Gastrocnemius medialis (tissue), 4 donors: ENCODE data around the gene C9orf78. TPM values are rescaled to one million over a fixed set of nuclear protein-coding genes. Genes with fewer than 3 reads are reported as not detected.

Experiments
- ATAC-seq, 2 donors: fragments of 150-250 bp; one replicate each; pipeline ENCODE4 v1.9.1; 2016
- DNase-seq, 2 donors: peaks; one replicate each; pipeline ENCODE4 v3.0.0-alpha.2; 2019
- H3K27ac ChIP-seq, 4 donors: fragments of 200-600 bp; sonication (generic); 1 replicate in 1 of 4; 2 replicates in 3 of 4; pipeline ENCODE4 v1.5.1; 2016 to 2018; ENCODE audit warnings: mild to moderate bottlenecking in 2 of 4, moderate library complexity in 1 of 4
- H3K27me3 ChIP-seq, 3 donors: fragments of 200-600 bp; sonication (generic) in 2 of 3; 1 replicate in 1 of 3; 2 replicates in 2 of 3; pipeline versions ENCODE4 v1.5.1 to v1.6.0; 2016 to 2019; ENCODE audit warnings: mild to moderate bottlenecking in 1 of 3, moderate library complexity in 1 of 3
- H3K36me3 ChIP-seq, 2 donors: fragments of 200-600 bp; sonication (generic) in 1 of 2; one replicate each; pipeline ENCODE4 v1.5.1; 2017 to 2018
- H3K4me1 ChIP-seq, 2 donors: fragments of 200-600 bp; sonication (generic) in 1 of 2; one replicate each; pipeline ENCODE4 v1.5.1; 2016 to 2017; ENCODE audit warnings: mild to moderate bottlenecking in 2 of 2
- H3K4me3 ChIP-seq, 4 donors: fragments of 200-600 bp; sonication (generic) in 3 of 4; 1 replicate in 1 of 4; 2 replicates in 3 of 4; pipeline ENCODE4 v1.5.1; 2016 to 2019; ENCODE audit warnings: mild to moderate bottlenecking in 2 of 4
- H3K9me3 ChIP-seq, 3 donors: fragments of 200-600 bp; sonication (generic) in 2 of 3; 1 replicate in 1 of 3; 2 replicates in 2 of 3; pipeline ENCODE4 v1.5.1; 2016 to 2019
- POLR2A ChIP-seq, 2 donors: fragments of 450-650 bp; IDR thresholded peaks; one replicate each; pipeline ENCODE4 v1.6.1; 2017; ENCODE audit warnings: antibody characterized with exemption in 2 of 2, mild to moderate bottlenecking in 2 of 2, moderate library complexity in 2 of 2
- in situ Hi-C, 4 donors: fragments of 200-750 bp; cut with MboI; loops; one replicate each; pipeline versions ENCODE4 v1.15.0 to v1.8.0; 2017; ENCODE audit warnings: low sequenced_read_pairs in 4 of 4
- intact Hi-C: fragments of 100-400 bp; cut with DNase I; formaldehyde crosslinking; loops from one replicate; pipeline ENCODE4 v1.15.1; 2023; ENCODE audit warnings: low total_unique reads
- total RNA-seq, 4 donors: library from RNA; depleted of rRNA; stranded (reverse); fragments of >200 nt; gene quantifications; one replicate each; pipeline versions ENCODE4 v1.1.0 to v1.2.3, GENCODE V29; 2016
- TF ChIP-seq, protein P1 (sequence below), 5 experiments: fragments of 450-650 bp in 3 of 5; fragments of 200-600 bp in 2 of 5; sonication (generic) in 2 of 5; IDR thresholded peaks in 4 of 5; conservative IDR thresholded peaks in 1 of 5; 1 replicate in 4 of 5; 2 replicates in 1 of 5; pipeline ENCODE4 v1.5.1; 2016 to 2019; ENCODE audit warnings: antibody characterized with exemption in 5 of 5, mild to moderate bottlenecking in 3 of 5, moderate library complexity in 3 of 5

C9orf78 gene
- total RNA-seq, 4 donors from 2014 or later = 82.3 to 108 (median 83.9) TPM

GRCh38 chr9:129809346-129809745 is 25.7 kb downstream of the C9orf78 start:
- no peak for DNase-seq
- peaks cover 0 to 71% of the 10 kb centered on the region in 2 donors for H3K36me3 ChIP-seq
- in situ Hi-C loops = no loop called here
- H3K9me3 ChIP-seq = no peaks in the 10 kb centered on the region
- intact Hi-C loops = no loop called here
- TF ChIP-seq POLR2A (IDR thresholded peaks at IDR 0.05) = no peak
- TF ChIP-seq, protein P1, sequence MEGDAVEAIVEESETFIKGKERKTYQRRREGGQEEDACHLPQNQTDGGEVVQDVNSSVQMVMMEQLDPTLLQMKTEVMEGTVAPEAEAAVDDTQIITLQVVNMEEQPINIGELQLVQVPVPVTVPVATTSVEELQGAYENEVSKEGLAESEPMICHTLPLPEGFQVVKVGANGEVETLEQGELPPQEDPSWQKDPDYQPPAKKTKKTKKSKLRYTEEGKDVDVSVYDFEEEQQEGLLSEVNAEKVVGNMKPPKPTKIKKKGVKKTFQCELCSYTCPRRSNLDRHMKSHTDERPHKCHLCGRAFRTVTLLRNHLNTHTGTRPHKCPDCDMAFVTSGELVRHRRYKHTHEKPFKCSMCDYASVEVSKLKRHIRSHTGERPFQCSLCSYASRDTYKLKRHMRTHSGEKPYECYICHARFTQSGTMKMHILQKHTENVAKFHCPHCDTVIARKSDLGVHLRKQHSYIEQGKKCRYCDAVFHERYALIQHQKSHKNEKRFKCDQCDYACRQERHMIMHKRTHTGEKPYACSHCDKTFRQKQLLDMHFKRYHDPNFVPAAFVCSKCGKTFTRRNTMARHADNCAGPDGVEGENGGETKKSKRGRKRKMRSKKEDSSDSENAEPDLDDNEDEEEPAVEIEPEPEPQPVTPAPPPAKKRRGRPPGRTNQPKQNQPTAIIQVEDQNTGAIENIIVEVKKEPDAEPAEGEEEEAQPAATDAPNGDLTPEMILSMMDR (IDR thresholded peaks at IDR 0.05 in 4 of 5, conservative IDR thresholded peaks at IDR 0.05 in 1 of 5) = no peak
- H3K4me3 ChIP-seq = no peak overlapping the region
- H3K27me3 ChIP-seq = no peaks in the 10 kb centered on the region
- no peaks in the 10 kb centered on the region for H3K4me1 ChIP-seq
- H3K27ac ChIP-seq = no peak overlapping the region
- no peak for ATAC-seq

DNA sequence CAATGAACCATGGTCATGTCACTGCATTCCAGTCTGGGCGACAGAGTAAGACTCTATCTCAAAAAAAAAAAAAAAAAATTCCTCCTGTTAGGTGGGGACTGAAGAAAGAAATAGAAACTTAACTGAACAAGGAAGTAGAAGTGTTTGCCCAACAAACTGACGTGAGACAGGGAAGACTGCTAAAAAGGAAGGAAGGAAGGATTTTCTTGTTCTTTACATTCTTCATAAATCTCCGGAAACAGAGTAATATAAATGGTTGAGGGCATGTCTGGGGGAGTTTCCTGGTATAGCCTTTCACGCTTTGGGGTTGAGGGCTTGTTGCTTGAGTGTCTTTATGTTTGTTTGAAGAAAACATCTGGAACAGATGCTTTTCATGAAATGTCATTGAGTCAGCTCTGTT is 29.0 kb downstream of the C9orf78 start:
- in situ Hi-C loops (no loop called here), intact Hi-C loops (no loop called here)
- TF ChIP-seq, protein P1 (IDR thresholded peaks at IDR 0.05 in 4 of 5, conservative IDR thresholded peaks at IDR 0.05 in 1 of 5) = no peak
- TF ChIP-seq POLR2A (IDR thresholded peaks at IDR 0.05) = no peak
- no peak overlapping the region for H3K27ac ChIP-seq
- DNase-seq (no peak), ATAC-seq (no peak)
- H3K9me3 ChIP-seq = no peaks in the 10 kb centered on the region
- H3K36me3 ChIP-seq = peaks cover 0 to 56% of the 10 kb centered on the region in 2 donors
- peaks cover 8 to 10% of the 10 kb centered on the region in 2 donors for H3K4me1 ChIP-seq
- H3K4me3 ChIP-seq = no peak overlapping the region
- no peaks in the 10 kb centered on the region for H3K27me3 ChIP-seq

- in situ Hi-C loops = no loop called here
- Histone ChIP-seq H3K4me1 (peaks cover 8 to 10% of the 10 kb centered on the region in 2 donors), H3K27me3 (no peaks in the 10 kb centered on the region), H3K4me3 (peak overlapping the region; percentile 78 to 99 (median 89)), H3K9me3 (no peaks in the 10 kb centered on the region), H3K27ac (peak overlapping the region; percentile 82 to 90 (median 86)), H3K36me3 (peaks cover 0 to 32% of the 10 kb centered on the region in 2 donors)
- intact Hi-C loops = loop anchor here (1.0 to 5.0 kb wide), 2 partner anchors 20 to 34 kb away; partner anchors contain the start of genes C9orf78 and USP20
- no peak for ATAC-seq
- TF ChIP-seq, protein P1 (IDR thresholded peaks at IDR 0.05 in 4 of 5, conservative IDR thresholded peaks at IDR 0.05 in 1 of 5) = no peak
- no peak for TF ChIP-seq POLR2A (IDR thresholded peaks at IDR 0.05)
- DNase-seq = no peak
Measured at GRCh38 chr9:129803676-129804060, 31.4 kb downstream of the C9orf78 start.

DNA sequence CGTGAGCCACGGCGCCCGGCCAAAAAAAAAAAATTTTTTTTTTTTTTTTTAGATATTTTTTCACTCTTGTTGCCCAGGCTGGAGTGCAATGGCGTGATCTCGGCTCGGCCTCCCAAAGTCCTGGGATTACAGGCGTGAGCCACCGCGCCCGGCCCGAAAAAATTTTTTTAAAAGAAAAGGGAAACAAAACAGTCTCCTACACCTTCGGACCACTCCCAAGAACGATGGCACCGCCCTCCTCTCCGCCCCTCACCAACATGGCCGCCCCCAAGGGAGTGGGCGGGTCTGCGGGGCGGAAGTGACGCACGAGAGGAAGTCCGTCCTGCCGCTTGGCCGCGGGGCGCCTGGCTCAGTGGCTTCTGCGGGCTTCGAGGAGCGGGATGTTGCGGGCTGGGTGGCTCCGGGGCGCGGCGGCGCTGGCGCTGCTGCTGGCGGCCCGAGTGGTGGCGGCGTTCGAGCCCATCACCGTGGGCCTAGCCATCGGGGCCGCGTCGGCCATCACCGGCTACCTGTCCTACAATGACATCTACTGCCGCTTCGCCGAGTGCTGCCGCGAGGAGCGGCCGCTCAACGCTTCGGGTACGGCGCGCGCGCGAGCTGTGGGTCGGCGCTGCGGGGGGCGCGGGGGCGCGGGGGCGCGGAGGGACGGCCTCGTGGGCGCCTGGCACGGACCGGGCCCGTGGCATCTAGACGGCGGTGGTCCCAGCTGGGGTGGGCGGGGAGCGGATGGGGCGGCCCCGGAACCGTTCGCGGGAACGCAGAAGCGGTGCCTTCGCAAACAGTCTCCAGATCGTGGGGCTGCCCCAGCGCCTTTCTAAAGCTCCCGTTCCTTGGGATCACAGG is 32.0 kb downstream of the C9orf78 start, which contains the start of gene TOR1B:
Gene TOR1B, plus strand, starts transcription at position 352 of the 843 bp plus-strand sequence. Its CDS starts 29 bp downstream, at position 381.
- H3K27ac ChIP-seq = peak within 1 kb of the TSS; percentile 82 to 90 (median 86)
- peaks cover 8 to 10% of the 10 kb centered on the region in 2 donors for H3K4me1 ChIP-seq
- H3K4me3 ChIP-seq = peak within 1 kb of the TSS; percentile 78 to 99 (median 89)
- intact Hi-C loops = loop anchor here (1.0 to 5.0 kb wide), 2 partner anchors 20 to 34 kb away; partner anchors contain the start of genes C9orf78 and USP20
- ATAC-seq (peak; percentile 91 to 96), DNase-seq (peak; percentile 84 to 89)
- in situ Hi-C loops = no loop called here
- no peaks in the 10 kb centered on the region for H3K9me3 ChIP-seq
- H3K36me3 ChIP-seq = peaks cover 0 to 31% of the 10 kb centered on the region in 2 donors
- H3K27me3 ChIP-seq = no peaks in the 10 kb centered on the region
- peak; percentile 63 to 79 for TF ChIP-seq POLR2A (IDR thresholded peaks at IDR 0.05)
- TF ChIP-seq, protein P1 (IDR thresholded peaks at IDR 0.05 in 4 of 5, conservative IDR thresholded peaks at IDR 0.05 in 1 of 5) = peak in 1 of 5 experiments; percentile 12
